Bronchial epithelial cell (primary cell): ENCODE measurements around the gene DCPS. TPM values are rescaled to one million over a fixed set of nuclear protein-coding genes. Genes with fewer than 3 reads are reported as not detected.
"Not testable (repeated sequence)": the region's sequence is repeated elsewhere in the genome, so short reads cannot be mapped to it uniquely, and the experiment has no call there.

ENCODE experiments used
- DNase-seq: peaks from one replicate; pipeline ENCODE4 v3.0.0-alpha.2; 2010; ENCODE audit warnings: low read depth
- FAIRE-seq: peaks from 2 replicates; lab custom pipeline; 2011; peaks lifted over from hg19 to GRCh38; lab: Jason Lieb, UNC
- H3K27me3 ChIP-seq: 2 replicates; pipeline ENCODE4 v1.5.1; 2011; ENCODE audit warnings: low read length; ENCODE audit not compliant: control insufficient read depth, insufficient read depth
- H3K36me3 ChIP-seq: 2 replicates; pipeline ENCODE4 v1.5.1; 2011; ENCODE audit warnings: low read length; ENCODE audit not compliant: control insufficient read depth, insufficient read depth
- H3K4me3 ChIP-seq: 2 replicates; pipeline ENCODE4 v1.5.1; 2011; ENCODE audit warnings: mild to moderate bottlenecking, low read depth, low read length, control low read depth
- CTCF ChIP-seq: IDR thresholded peaks from 2 replicates; pipeline ENCODE4 v1.5.1; 2011; ENCODE audit warnings: mild to moderate bottlenecking, moderate library complexity, low read length, control low read depth, inconsistent platforms; ENCODE audit not compliant: insufficient read depth, severe bottlenecking
- total RNA-seq: library from RNA; depleted of rRNA; stranded (reverse); fragments of >200 nt; gene quantifications from 2 replicates; pipeline ENCODE4 v1.2.1, GENCODE V29; 2014

Gene DCPS
- total RNA-seq, 1 donor from 2014 or later: 11.6 TPM

DNA sequence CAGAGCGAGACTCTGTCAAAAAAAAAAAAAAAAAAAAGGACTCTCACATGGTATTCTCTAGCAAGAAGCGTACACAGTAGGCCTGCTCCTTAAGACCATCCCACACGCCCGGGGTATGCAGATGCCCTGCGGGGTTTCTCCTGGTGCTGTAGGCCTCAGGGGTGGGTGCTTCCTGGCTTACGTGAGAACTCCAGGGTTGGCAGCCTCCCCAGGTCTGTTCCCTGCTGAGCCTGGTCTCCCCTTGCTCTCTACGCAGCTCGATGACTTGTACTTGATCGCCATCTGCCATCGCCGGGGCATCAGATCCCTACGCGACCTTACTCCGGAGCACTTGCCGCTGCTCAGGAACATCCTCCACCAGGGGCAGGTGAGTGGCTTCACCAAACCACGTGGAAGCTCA is 39.2 kb downstream of the DCPS start:
- Histone ChIP-seq H3K27me3 (no peaks in the 10 kb centered on the region), H3K36me3 (peaks cover 2% of the 10 kb centered on the region), H3K4me3 (no peak overlapping the region)
- no peak for TF ChIP-seq CTCF
- FAIRE-seq (no peak), DNase-seq (no peak)

DNA sequence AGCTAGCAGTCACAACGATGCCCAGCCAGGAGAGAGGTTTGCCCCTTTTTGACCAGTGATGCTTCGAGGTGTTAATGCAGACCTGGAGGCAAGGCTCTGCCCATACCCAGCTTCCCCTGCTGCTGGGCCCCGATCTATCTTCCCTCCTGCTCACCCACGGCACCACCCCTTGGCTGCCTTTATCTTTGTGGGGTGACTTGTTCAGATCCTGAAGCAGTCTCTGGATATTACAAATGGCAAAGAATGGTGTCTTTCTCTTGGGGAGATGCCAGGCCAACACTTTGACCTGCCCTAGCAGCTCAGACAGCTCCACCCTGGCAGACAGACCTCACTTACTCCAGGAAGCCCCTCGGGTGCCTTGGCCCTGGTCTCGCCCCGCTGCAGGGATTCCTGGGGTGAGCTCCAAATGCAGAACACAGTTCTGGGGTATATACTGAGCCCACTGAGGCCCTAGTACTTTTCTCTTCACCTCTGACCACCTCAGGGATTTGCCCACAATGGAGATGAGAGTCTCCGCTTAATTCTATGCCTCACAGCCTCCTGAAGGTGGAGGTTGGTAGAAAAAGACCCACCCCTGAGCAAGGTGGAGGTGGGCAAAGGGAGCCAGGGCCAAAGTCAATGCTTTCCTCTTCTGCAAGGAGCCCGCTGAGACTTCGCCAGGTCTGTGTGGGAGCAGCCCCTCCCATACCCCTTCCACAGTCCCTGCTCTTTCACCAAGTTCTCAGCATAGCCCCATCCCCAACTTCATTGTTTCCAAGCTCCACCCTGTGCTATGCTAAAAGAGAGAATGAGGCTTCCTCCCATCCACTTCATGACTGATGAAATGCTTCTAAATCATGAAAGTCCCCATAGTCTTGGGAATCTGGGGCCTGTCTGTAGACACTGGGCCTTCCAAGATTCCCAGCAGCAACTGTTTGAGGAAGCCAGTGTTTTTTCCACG is 40.6 kb downstream of the DCPS start:
- TF ChIP-seq CTCF: no peak
- Histone ChIP-seq H3K27me3 (no peaks in the 10 kb centered on the region), H3K36me3 (peaks cover 3% of the 10 kb centered on the region), H3K4me3 (no peak overlapping the region)
- FAIRE-seq: no peak
- no peak for DNase-seq

GRCh38 chr11:126345283-126345682 is 41.4 kb downstream of the DCPS start:
- DNase-seq (no peak), FAIRE-seq (no peak)
- peaks cover 3% of the 10 kb centered on the region for H3K36me3 ChIP-seq
- TF ChIP-seq CTCF: no peak
- H3K4me3 ChIP-seq: no peak overlapping the region
- H3K27me3 ChIP-seq: no peaks in the 10 kb centered on the region

GRCh38 chr11:126345759-126346585 is 42.1 kb downstream of the DCPS start:
- no peak overlapping the region for H3K4me3 ChIP-seq
- FAIRE-seq: no peak
- peaks cover 3% of the 10 kb centered on the region for H3K36me3 ChIP-seq
- peak; percentile 65 for DNase-seq
- no peaks in the 10 kb centered on the region for H3K27me3 ChIP-seq
- TF ChIP-seq CTCF: no peak

DNA sequence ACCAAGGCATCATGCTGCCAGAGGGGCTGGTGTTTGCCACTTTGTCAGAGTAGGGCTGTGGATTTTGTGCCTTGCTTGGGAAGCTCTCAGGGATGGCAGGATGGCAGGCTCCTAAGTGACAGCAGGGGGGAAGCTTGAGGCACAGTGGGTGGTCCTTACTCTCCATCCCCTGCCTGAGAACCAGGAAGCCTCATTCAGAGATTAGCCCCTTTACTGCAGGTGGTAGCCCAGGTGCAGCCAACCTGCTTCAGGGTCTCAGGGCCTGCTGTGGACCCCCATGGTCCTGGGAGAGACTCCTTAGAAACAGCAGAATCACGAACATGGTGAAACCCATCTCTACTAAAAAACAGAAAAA is 42.7 kb downstream of the DCPS start:
- TF ChIP-seq CTCF: no peak
- Histone ChIP-seq H3K27me3 (no peaks in the 10 kb centered on the region), H3K4me3 (no peak overlapping the region), H3K36me3 (peaks cover 3% of the 10 kb centered on the region)
- FAIRE-seq: no peak
- DNase-seq: no peak

DNA sequence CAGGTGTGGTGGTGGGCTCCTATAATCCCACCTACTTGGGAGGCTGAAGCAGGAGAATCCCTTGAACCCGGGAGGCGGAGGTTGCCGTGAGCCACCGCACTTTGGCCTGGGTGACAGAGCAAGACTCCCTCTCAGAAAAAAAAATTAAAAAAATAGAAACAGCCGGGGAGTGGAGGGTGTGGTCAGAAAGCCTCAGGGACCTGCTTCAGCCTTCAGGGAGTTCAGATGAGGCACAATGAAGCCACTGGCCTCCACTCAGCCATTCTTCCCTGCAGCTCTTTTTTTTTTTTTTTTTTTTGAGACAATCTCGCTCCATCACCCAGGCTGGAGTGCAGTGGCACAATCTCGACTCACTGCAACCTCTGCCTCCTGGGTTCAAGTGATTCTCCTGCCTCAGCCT is 43.1 kb downstream of the DCPS start:
- H3K4me3 ChIP-seq, FAIRE-seq, DNase-seq, H3K27me3 ChIP-seq, H3K36me3 ChIP-seq: not testable (repeated sequence)
